Upper lobe of left lung (tissue), 6 donors: ENCODE results near the gene SLC11A2. TPM values are rescaled to one million over a fixed set of nuclear protein-coding genes. Genes with fewer than 3 reads are reported as not detected.

Experiments used
- ATAC-seq, 2 donors: fragments of 200-7000 bp; cut with Tn5 transposase; one replicate each; pipeline ENCODE4 v1.9.1; 2022; ENCODE audit warnings: mild to moderate bottlenecking in 2 of 2, moderate library complexity in 2 of 2; ENCODE audit not compliant: low FRiP score in 2 of 2
- DNase-seq, 2 donors: peaks; one replicate each; pipeline ENCODE4 v3.0.0-alpha.2; 2019 to 2020
- H3K27ac ChIP-seq, 4 donors: fragments of 200-600 bp; sonication (generic); one replicate each; pipeline ENCODE4 v1.5.1; 2016 to 2019
- H3K27me3 ChIP-seq, 4 donors: fragments of 200-600 bp; sonication (generic); one replicate each; pipeline ENCODE4 v1.5.1; 2017 to 2019
- H3K36me3 ChIP-seq, 4 donors: fragments of 200-600 bp; sonication (generic); one replicate each; pipeline ENCODE4 v1.5.1; 2016 to 2019
- H3K4me1 ChIP-seq, 4 donors: fragments of 200-600 bp; sonication (generic); one replicate each; pipeline ENCODE4 v1.5.1; 2018 to 2019
- H3K4me3 ChIP-seq, 4 donors: fragments of 200-600 bp; sonication (generic); one replicate each; pipeline ENCODE4 v1.5.1; 2017 to 2019; ENCODE audit warnings: mild to moderate bottlenecking in 2 of 4, moderate library complexity in 1 of 4
- H3K9me3 ChIP-seq, 4 donors: fragments of 200-600 bp; sonication (generic); one replicate each; pipeline ENCODE4 v1.5.1; 2018 to 2019
- CTCF ChIP-seq, 6 experiments: fragments of 450-650 bp in 4 of 6; fragments of 200-600 bp in 2 of 6; sonication (generic) in 2 of 6; IDR thresholded peaks; one replicate each; pipeline ENCODE4 v1.5.1; 2016 to 2019; ENCODE audit warnings: antibody characterized with exemption in 6 of 6
- EP300 ChIP-seq, 4 donors: sonication (generic); formaldehyde crosslinking; IDR thresholded peaks; one replicate each; pipeline ENCODE4 v1.5.1; 2017; ENCODE audit warnings: antibody characterized with exemption in 4 of 4, control low read depth in 2 of 4
- POLR2A ChIP-seq, 4 donors: fragments of 450-650 bp; IDR thresholded peaks; one replicate each; pipeline ENCODE4 v1.5.1; 2016 to 2017; ENCODE audit warnings: antibody characterized with exemption in 4 of 4, mild to moderate bottlenecking in 2 of 4
- POLR2AphosphoS5 ChIP-seq, 2 donors: sonication (generic); formaldehyde crosslinking; IDR thresholded peaks; one replicate each; pipeline ENCODE4 v1.5.1; 2017; ENCODE audit warnings: antibody characterized with exemption in 2 of 2
- WGBS, 2 donors: methylation state at CpG; one replicate each; pipeline ENCODE4 v1.1.5; 2017 to 2018; 5-methylcytosine and 5-hydroxymethylcytosine counted together
- total RNA-seq, 6 donors: library from RNA; depleted of rRNA in 4 of 6; stranded (reverse); fragments of >200 nt in 4 of 6; gene quantifications; one replicate each; pipeline versions ENCODE4 v1.1.0 to v1.2.1, GENCODE V29; 2016 to 2021
- donor health status: DM: no; HTN: no; CAD: no; lungs with moderate emphysema.
- donor health status: DM: no; HTN: yes; CAD: no; lungs with severe emphysema.

The SLC11A2 gene
- total RNA-seq, 6 donors from 2014 or later: 67.3 to 110 (median 87.0) TPM

DNA sequence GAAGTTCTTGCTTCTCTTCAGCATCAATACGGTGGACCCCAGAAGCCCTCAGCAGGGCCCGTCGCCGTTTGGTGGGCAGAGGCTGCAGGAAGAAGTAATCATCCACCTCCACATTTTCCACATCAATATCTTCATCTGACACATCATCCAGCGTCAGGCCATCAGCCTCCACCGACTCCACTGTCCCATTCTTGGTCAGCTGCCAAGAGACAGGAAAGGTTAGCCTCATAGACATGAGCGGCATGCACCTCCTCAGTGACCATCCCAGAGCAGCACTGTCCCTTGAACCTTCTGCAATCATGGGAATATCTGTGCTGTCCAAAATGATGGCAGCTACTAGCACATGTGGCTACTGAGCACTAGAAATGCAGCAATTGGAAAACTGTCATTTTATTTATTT is 41.6 kb upstream of the SLC11A2 start:
- H3K4me1 ChIP-seq: no peaks in the 10 kb centered on the region
- H3K4me3 ChIP-seq: no peak overlapping the region
- peaks cover 30 to 98% (median 77%) of the 10 kb centered on the region in 4 donors for H3K36me3 ChIP-seq
- H3K9me3 ChIP-seq: no peaks in the 10 kb centered on the region
- no peaks in the 10 kb centered on the region for H3K27me3 ChIP-seq
- no peak for TF ChIP-seq CTCF (IDR thresholded peaks at IDR 0.05)
- TF ChIP-seq POLR2A (IDR thresholded peaks at IDR 0.05): no peak
- no peak for TF ChIP-seq EP300 (IDR thresholded peaks at IDR 0.05)
- no peak for TF ChIP-seq POLR2AphosphoS5 (IDR thresholded peaks at IDR 0.05)
- no peak overlapping the region for H3K27ac ChIP-seq
- no peak for ATAC-seq
- no peak for DNase-seq
- 87 to 88% methylated on average over 7 of the region's 7 CpGs for WGBS, 2 donors

- Histone ChIP-seq H3K36me3 (peaks cover 28 to 100% (median 76%) of the 10 kb centered on the region in 4 donors), H3K9me3 (no peaks in the 10 kb centered on the region), H3K27me3 (no peaks in the 10 kb centered on the region), H3K4me1 (no peaks in the 10 kb centered on the region), H3K4me3 (no peak overlapping the region), H3K27ac (no peak overlapping the region)
- DNase-seq (no peak), ATAC-seq (no peak)
- TF ChIP-seq POLR2AphosphoS5 (IDR thresholded peaks at IDR 0.05) (no peak), CTCF (IDR thresholded peaks at IDR 0.05) (no peak), EP300 (IDR thresholded peaks at IDR 0.05) (no peak), POLR2A (IDR thresholded peaks at IDR 0.05) (no peak)
- 91 to 98% methylated on average over 4 of the region's 4 CpGs for WGBS, 2 donors
Observed at GRCh38 chr12:51067229-51067628, 41.0 kb upstream of the SLC11A2 start.

DNA sequence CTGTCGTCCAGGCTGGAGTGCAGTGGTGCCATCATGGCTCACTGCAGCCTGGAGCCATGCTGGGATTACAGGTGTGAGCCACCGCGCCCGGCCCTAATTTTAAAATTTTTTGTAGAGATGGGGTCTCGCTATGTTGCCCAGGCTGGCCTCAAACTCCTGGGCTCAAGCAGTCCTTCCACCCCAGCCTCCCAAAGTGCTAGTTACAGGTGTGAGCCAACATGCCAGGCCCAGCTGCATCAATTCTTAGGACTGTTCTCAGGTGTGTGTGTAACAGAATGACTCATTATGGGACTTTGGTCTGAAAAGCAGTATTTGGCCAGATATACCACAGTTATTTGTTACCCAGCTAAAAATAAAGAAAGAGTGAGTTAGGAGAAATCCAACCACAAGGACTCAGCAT is 39.3 kb upstream of the SLC11A2 start:
- Histone ChIP-seq H3K27ac (no peak overlapping the region), H3K4me1 (no peaks in the 10 kb centered on the region), H3K9me3 (no peaks in the 10 kb centered on the region), H3K36me3 (peaks cover 28 to 100% (median 63%) of the 10 kb centered on the region in 4 donors), H3K4me3 (no peak overlapping the region), H3K27me3 (no peaks in the 10 kb centered on the region)
- DNase-seq (no peak), ATAC-seq (no peak)
- 92 to 96% methylated on average over 5 of the region's 5 CpGs for WGBS, 2 donors
- TF ChIP-seq EP300 (IDR thresholded peaks at IDR 0.05) (no peak), POLR2AphosphoS5 (IDR thresholded peaks at IDR 0.05) (no peak), CTCF (IDR thresholded peaks at IDR 0.05) (no peak), POLR2A (IDR thresholded peaks at IDR 0.05) (no peak)

DNA sequence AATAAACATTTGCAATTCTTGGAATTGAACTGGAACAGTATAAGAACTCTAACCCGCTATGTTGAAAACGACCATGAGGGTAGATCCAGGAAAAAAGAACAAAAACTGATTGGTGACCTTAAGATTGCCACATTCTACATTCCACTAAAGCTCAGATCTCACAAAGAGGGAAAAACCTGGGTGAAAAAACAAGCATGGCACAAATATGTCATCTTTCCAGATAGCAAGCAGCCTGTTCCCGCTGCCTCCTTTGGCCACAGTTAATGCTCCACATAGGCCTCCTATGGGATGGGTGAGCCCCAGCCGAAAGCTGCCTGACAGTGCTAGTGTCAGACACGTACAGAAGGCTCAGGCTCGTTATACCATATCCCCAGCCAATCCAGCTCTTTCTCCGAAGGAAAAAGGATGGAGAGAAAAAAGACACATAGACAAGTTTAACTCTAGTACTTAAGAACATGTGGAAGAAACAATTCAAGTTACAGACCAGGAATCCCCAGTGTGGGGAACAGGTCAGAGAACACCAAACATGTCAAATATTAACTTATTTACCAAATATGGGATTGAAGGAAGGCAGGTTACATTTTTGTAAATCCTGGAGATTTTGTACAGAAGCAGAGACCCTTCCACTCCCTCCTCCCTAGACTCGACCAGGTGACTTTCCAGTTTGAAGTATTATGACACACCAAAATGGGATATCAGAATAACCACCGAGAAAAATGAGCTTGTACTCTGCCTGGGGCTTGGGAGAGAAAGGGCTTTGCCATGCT is 36.6 kb upstream of the SLC11A2 start:
- 84 to 89% methylated on average over 9 of the region's 9 CpGs for WGBS, 2 donors

More for the DNA sequence above, 36.6 kb upstream of the SLC11A2 start:
- no peak overlapping the region for H3K4me3 ChIP-seq
- H3K9me3 ChIP-seq: no peaks in the 10 kb centered on the region
- DNase-seq (no peak), ATAC-seq (no peak)
- TF ChIP-seq POLR2A (IDR thresholded peaks at IDR 0.05): no peak
- TF ChIP-seq POLR2AphosphoS5 (IDR thresholded peaks at IDR 0.05): no peak
- TF ChIP-seq EP300 (IDR thresholded peaks at IDR 0.05): no peak
- no peak for TF ChIP-seq CTCF (IDR thresholded peaks at IDR 0.05)
- no peaks in the 10 kb centered on the region for H3K27me3 ChIP-seq
- H3K36me3 ChIP-seq: peaks cover 52 to 100% (median 73%) of the 10 kb centered on the region in 4 donors
- no peak overlapping the region for H3K27ac ChIP-seq
- H3K4me1 ChIP-seq: no peaks in the 10 kb centered on the region
